LHCN-M2 (cell line): ENCODE data around the gene VSTM4. TPM values are rescaled to one million over a fixed set of nuclear protein-coding genes. Genes with fewer than 3 reads are reported as not detected.

ENCODE experiments used
- DNase-seq: peaks from one replicate; pipeline ENCODE4 v3.0.0-alpha.2; 2012; ENCODE audit warnings: low read depth
- total RNA-seq: library from RNA; depleted of rRNA; stranded (reverse); fragments of >200 nt; gene quantifications from 2 replicates; pipeline ENCODE4 v1.2.3, GENCODE V29; 2014

The VSTM4 gene
- total RNA-seq, 1 experiment from 2014 or later: 0.23 TPM

DNA sequence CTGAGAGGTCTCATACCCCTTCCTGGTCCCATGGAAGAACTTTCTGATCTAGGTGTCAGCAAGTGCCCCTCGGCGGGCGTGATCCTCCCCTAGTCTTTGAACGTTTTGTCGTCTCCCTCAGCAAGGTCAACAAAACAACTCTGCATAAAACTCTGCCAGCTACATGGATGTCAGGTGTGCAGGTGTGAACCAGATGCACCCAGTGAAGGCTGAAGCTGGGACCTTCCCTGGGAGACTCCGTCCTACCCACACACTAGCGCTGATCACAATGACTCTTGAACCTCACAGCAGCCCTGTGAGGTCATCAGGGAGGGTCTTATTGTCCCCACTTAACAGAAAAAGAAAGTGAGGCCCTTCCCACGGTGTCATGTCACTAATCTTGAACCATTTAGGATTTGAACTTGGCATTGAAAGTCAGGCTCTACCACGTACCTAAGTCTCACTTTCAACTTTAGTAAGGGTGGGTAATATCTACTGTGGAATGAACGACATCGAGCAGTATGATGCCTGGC is 68.1 kb downstream of the VSTM4 start:
- DNase-seq: no peak

DNA sequence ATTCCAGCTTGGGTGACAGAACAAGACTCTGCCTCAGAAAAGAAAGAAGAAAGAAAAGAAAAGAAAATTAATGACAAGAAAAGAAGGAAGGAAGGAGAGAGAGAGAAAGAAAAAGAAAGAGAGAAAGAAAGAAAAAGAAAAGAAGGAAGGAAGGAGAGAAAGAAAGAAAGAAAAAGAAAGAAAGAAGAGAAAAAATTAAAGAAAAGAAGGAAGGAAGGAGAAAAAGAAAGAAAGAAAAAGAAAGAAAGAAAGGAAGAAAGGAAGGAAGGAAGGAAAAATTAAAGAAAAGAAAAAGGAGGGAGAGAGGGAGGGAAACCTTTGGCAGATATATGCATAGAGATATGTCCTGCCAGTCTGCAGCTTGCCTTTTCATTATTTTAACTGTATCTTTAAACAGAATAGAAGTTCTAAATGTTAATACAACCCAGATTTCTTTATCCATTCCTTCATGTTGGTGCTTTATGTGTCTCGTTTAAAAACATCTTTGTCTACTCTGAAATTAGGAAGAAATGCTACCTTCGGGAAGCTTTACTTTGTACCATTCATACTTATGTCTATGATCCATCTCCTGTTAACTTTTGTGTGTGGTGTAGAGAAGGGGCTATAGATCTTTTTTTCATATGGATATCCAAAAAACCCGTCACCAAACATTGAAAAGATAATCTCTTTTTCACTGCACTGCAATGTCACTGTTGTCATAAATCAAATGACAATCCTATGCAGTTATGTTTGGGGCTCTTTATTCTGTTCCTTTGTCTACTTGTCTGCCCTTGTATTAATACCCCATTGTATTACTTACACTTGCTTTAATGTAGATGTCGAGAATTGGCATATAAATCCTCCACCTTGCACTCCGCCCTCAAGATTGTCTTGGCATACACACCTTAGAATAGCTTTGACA is 70.8 kb downstream of the VSTM4 start:
- no peak for DNase-seq

DNA sequence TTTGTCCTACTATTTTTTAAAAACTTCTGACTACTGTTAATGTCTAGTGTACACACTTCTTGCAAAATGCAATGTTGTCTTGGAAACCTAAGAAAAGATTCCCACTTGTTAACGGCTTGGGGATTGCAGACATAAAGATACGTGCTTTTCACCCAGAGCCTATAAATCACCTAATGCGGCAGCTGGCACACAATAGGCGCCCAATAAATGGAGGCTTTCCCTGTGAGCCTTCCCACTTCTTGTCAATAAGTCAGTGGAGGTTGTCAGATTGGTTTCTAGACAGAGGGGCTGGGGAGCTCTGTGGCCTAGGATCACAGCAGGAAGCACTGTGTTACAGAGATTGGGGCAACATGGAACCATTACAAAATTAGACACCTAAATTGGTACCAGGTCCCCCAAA is 74.7 kb downstream of the VSTM4 start:
- DNase-seq: no peak

DNA sequence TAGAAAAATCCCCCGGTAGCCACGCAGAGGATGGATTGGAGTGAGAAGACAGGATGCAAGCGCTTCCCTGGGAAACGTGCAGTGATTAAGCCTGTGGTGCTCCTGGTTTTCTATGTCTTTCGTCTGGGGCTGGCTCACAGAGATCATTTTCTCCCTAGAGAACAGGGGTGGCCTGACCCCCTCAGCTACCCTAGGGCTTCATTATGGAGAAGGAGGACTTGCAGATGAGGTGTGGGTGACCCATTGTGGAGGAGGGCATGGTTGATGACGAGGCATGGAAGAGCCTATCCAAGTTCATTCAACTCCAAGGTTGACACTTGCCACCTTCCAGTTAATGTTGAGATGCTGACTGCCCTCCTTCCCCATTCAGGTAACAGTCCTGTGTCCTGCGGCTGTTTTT is 75.9 kb downstream of the VSTM4 start:
- DNase-seq: no peak

DNA sequence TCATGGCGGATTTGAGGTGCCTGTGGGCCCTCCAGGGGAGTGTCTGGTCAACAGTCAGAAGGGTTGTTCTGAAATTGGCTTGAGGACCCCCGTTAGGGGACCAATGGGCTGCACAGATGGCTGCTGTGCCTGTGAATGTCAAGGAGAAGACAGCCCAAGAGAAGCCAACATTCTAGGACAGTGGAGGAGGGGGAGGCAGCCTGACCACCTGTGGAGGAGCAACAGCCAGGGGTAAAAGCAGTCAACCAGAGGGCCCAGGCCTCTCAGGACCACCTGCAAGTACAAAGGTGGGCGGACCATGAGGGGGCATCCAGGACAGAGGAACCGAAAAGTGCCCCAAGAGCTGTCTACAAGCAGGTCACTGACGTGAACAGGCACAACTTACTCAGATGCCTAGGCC is 76.6 kb downstream of the VSTM4 start:
- no peak for DNase-seq

DNA sequence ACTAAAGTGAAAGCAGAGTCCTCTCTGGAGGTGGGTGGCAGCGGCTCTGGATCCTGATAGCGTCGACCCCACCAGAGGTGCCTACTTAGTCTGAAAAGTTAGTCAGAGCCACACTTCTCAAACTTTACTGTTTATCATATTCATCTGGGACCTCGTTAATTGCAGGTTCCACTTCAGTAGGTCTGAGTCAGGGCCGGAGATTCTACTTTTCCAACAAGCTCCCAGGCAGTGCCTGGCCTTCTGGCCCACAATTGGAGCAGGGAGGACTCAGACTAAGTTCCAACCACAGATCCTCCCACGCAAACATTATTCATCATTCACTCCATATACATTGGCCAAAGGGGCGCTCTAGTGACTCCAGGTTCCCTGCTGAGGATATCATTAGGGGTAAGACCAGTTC is 78.1 kb downstream of the VSTM4 start:
- no peak for DNase-seq

DNA sequence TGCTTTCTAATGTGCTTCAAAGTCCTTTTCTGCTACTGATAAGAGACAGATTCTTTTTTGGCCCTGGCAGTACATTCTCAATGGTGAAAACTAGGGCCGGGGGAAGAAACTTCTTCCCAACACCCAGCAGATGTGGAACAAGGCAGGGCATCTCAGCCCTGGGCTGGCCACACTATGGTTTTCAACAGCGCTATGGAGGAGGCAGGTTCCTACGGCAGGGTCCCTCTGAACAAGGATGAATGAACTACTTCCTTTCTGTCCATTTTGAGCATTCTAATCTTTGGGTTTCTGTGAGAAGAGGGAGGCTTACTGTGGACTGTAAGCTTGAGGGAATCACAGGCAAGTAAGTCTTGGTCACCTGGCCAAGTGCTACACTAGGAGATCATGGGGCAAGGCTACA is 78.7 kb downstream of the VSTM4 start:
- DNase-seq: no peak

DNA sequence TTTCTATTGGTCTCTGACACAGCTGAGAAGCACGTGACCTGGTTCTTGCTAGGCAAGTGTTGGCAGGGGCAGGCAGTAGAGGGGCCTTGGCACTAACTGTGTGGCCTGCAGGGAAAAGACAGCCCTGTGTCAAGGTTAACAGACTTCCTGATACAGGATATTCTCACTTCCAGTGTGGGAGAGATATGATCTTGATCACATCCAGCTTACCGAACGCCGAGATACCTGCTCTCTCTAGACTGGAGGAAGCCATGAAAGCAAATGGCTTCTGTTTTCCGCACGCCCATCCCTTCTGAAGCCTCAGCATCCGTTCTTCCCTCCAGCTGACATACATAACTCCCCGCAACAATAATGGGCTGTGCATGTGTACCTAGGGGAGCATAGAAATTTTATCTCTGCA is 79.4 kb downstream of the VSTM4 start:
- DNase-seq: no peak

DNA sequence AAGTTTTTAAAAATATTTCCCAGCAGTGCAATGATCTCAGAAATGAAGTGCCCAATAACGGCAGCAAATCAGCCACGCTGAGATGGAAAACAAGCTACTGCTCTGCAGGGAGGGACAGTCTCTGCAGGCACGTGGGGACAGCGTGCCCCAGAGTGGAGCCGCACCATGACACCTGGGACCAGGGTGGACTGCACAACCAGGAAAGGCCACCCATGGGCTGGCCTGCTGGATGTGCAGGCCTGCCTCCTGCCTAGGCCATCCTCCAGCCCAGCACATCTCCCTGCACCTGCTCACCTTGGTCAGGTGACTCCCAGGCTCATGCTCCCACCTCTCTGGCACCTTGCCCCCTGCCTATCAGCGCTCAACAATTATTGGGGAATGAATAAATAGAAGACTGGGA is 80.4 kb downstream of the VSTM4 start:
- DNase-seq: no peak

DNA sequence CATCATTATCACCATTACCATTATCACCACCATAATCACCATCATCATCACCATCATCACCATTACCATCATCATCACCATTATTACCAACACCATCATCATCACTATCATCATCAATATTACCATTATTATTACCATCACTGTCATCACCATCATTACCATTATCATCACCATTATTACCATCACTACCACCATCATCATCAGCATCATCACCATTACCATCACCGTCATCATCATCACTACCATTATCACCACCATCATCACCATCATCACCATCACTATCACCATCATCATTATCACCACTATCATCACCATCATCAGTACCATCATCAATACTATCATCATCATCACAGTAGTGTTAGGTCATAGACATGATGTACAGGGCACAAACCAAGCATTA is 81.4 kb downstream of the VSTM4 start:
- DNase-seq: no peak

DNA sequence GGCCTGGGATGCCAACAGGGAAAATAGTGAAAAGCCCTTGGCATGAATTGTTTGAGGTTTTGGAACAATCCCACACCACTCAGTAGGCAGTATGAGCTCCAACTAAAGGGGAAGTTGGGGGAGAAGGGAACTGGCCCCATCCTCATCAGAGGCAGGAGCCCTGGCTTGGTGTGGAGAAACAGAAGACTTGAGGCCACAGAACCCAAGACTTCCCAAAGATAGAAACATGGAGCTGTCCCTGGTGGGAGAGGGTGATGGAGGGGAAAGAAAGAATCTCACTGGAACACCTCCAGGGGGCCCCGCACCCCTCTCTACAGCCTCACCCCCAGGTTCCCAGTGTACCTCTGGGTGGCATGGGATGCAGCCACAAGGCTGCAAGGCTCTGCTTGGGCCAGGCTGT is 85.7 kb downstream of the VSTM4 start:
- DNase-seq: no peak

DNA sequence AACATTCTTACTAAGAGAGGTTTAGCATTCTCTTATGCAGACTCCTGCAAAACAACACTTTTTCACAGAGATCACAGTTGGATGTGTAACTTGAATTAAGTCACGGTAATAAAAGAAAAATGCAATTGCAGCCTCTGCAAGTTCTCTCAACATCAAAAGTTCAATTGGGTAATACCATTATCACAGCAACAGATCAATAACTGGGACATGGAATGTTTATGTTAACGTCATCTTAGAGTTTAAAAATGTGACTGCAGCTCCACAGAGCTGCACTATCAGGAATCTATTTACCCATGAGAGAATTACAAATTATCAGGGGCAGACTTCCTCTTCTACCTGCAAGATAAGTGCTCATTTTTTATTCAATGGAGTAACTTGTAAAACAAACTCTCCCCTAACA is 86.7 kb downstream of the VSTM4 start:
- no peak for DNase-seq

DNA sequence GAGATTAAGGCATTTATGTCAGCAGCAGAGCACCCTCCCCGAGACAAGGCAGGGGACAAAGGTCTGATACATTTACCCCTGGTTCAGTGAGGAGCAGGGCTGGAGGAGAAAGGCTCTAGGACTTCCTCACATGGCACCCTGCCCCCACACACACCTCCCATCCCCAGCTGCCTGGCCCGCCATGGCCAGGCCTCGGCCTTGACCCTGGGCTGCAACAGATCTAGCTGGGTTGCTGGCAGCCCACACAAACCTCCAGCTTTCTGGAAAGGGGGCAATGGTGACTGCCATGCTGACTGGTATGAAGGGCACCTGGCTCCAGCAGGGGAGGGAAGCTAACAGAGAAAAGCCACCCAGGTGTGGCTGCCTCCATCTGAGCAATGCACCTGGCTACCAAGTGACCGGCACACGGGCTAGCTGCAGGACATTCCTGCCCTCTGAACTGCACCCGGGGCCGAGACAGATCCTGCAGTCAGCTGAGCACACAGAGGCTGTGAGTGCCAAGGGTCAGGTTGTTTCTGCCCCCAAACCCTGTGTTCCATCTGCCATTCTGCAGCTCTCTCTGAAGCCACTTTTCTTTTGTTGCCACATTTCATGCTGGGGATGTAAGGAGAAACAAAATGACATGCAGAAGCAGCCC is 89.9 kb downstream of the VSTM4 start:
- DNase-seq: no peak

DNA sequence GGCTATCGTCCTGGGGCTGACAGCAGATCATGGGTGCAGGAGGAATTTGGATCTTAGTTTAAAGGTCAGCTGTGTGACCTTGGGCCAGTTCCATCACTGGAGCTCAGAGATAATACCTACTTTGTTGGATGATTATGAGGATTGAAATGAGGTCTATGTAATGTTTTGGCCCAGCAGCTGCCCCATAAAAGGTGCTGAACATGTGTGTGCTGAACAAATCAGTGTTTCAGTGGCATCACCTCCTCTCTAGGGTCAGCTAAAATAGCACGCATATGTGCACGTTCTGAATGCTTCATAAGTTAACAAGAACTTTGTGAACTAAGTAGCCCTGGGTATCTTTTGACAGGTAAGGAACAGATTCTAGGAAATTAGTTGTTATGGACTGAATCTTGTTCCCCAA is 90.8 kb downstream of the VSTM4 start:
- DNase-seq: no peak

DNA sequence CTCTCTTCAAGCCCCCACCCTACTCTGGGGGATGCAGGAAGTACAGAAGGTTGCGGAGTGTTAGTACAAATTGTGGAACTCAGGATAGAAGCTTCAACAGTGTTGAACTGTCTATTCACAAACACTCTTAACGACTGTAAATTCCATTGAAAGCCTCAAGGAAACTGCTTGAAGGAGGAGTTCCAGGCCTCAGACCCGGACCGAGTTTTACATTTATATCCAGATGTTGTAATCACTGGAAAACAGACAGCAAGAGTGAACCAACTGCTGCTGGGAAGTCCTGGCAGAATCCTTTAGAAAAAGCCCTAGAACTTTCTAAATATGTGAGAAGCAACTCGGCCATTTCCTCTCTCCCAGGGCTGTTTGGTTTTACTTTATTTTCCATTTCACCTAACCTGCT is 91.6 kb downstream of the VSTM4 start:
- no peak for DNase-seq

DNA sequence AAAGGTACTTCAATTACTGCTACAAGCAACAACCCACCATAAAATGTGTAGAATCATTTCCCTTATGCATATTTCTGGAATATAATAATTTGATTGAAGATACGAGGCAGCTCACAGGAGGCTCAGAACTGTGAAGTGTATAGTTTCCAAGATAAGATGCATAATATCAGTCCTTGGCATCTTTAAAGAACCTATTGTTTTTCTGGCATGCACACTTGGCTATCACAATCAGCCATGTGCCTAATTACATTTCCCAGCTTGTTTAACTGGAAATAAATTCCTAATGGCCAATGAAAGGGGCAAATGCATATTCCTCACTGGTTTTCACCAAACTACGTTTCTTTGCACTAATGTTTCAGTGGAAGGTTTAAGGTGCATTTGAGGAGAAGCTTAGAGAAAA is 92.3 kb downstream of the VSTM4 start:
- no peak for DNase-seq

DNA sequence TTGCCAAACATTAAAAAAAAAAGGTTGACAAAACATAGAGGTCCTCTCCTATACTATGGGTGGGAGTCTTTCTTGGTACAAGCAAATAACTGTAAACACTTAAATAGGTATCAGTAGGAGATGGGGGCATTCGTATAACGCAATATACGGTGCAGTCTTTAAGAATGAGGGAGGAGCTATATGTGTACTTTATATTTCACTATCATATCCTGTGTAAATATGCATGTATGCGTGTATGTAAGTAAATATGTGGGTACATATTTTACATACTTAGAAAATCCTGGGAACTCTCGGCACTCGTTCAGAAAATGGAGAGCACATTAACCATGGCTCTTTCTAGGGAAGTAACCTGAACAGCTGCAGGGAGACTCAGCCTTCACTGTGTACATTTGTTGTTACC is 93.6 kb downstream of the VSTM4 start:
- DNase-seq: no peak

DNA sequence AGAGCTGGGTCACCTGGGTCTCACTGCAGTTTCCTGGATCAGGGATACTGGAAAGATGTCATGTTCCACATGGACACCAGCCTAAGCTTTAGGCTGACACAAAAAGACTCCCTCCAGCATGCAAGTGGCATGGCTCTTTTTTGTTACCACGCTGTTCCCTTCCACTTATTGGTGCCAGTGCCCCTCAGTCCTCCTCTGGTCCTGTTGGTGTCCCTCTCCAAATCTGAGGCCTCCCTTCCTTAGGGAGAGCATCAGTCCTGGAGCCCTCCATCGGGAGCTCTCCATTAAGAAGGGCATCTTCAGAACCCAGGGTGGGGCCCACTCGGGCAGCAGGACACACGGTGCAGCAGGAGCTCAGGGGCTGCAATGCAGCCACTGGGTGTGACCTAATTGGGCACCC is 99.6 kb downstream of the VSTM4 start:
- no peak for DNase-seq

DNA sequence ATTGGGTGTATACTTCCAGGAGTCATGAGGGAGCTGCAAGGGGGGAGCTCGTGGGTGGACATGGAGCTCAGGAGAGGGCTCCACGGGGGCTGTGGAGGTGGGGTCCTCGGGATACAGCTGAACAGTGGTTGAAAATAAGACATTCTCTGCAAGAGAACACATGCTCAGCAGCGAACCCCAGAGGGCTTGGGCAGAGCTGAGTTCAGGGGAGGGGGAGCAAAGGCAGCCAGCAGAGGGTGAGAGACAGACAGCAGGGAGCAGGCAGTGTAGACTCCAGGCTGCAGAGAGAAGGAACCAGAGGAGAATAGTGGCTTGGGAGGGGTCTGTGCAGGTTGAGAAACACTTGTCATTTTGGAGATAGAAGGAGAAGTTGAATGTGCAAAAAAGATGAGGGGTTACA is 102.7 kb downstream of the VSTM4 start:
- DNase-seq: no peak

DNA sequence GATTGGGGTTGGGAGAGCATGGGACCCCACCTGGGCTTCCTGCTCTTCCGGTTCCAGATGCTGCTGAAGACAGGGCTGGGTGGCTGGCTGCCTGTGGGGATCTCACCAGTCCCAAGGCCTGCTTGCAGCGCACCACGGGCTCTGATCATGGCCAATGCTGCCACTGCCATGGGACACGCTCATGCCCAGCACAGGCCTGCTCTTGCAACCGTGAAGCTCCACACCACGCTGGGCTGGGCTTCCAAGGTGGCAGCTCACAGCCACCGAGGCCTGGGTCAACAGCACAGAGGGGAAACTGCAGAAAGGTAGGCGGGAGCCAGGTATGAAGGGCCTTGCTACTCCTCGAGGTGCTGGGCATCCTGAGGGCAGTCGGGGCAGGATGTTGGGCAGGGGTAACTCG is 103.6 kb downstream of the VSTM4 start:
- no peak for DNase-seq

DNA sequence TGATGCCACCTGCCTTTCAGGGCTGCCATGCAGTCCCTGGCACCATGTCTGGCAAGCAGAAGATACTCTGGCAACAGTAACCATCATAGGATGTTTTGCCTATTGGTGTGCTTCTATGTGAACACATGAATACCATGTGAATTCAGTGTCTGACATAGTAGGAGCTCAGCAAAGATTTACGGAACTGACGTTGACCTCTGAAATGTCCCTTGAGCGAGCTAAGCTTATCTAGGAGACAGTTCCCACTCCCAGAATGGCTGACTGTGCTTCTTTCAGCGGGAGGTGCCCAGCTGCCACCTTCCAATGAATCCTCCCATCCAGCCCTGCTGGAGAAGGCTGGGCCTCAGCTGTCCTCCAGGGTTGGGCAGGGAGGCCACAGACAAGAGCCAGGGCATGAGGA is 104.5 kb downstream of the VSTM4 start:
- no peak for DNase-seq

DNA sequence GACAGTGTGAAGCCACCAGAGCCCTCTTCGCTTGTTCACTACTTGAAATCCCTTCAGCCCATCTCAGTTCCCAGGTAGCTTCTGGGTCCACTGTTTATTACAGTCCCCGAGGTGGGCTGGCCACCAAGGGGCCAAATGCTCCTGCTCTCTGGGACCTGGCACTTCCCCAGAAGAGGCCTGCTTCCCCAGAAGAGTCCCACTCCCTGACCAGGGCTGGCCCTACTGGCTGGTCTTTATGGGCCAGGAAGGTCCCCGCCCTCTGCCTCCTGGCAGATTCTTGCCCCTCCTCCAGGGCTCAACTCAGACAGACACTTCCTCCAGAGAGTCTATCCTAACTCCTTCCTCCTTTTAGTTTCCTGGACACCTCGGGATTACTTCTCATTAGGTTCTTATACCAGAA is 105.0 kb downstream of the VSTM4 start:
- DNase-seq: no peak
